Measurements from ENCODE around the gene MVD. TPM values are rescaled to one million over a fixed set of nuclear protein-coding genes. Genes with fewer than 3 reads are reported as not detected.
"Not testable (repeated sequence)": the region's sequence is repeated elsewhere in the genome, so short reads cannot be mapped to it uniquely, and the experiment has no call there.

Gene MVD
- total and polyA plus RNA-seq, 4 donors, result 21.7 to 99.2 (median 74.7) TPM

GRCh38 chr16:88672776-88673175, 9.9 kb upstream of the MVD start:
- Histone ChIP-seq H3K9ac (ENCODE audit: low read depth in 1 of 2, low read length in 2 of 2) (no peak overlapping the region), H3K27me3 (ENCODE audit: control insufficient read depth in 4 of 4, insufficient read depth in 4 of 4, low read length in 3 of 4) (no peaks in the 10 kb centered on the region), H3K27ac (ENCODE audit: low read depth in 1 of 2, low read length in 2 of 2) (no peak overlapping the region), H3K4me1 (ENCODE audit: control insufficient read depth in 4 of 4, insufficient read depth in 4 of 4, low read length in 3 of 4) (no peaks in the 10 kb centered on the region), H3K9me3 (ENCODE audit: control insufficient read depth in 4 of 4, low read length in 3 of 4) (no peaks in the 10 kb centered on the region), H3K4me3 (ENCODE audit: low read depth in 1 of 3, low read length in 3 of 3) (no peak overlapping the region), H3K36me3 (ENCODE audit: control insufficient read depth in 4 of 4, insufficient read depth in 3 of 4, low read depth in 1 of 4, low read length in 3 of 4) (peaks cover 0 to 8% (median 1%) of the 10 kb centered on the region in 4 donors)
- TF ChIP-seq SP1 (IDR thresholded peaks at IDR 0.05) (no peak), YY1 (IDR thresholded peaks at IDR 0.05) (no peak), CTCF (IDR thresholded peaks at IDR 0.05; ENCODE audit: low read depth, low read length, missing input control) (no peak)
- 83% methylated on average over 11 of the region's 11 CpGs for WGBS
- DNase-seq (ENCODE audit: low spot score), result no peak

GRCh38 chr16:88671806-88672205, 8.9 kb upstream of the MVD start:
- Histone ChIP-seq H3K27me3 (ENCODE audit: control insufficient read depth in 4 of 4, insufficient read depth in 4 of 4, low read length in 3 of 4) (no peaks in the 10 kb centered on the region), H3K9me3 (ENCODE audit: control insufficient read depth in 4 of 4, low read length in 3 of 4) (no peaks in the 10 kb centered on the region), H3K4me3 (ENCODE audit: low read depth in 1 of 3, low read length in 3 of 3) (no peak overlapping the region), H3K4me1 (ENCODE audit: control insufficient read depth in 4 of 4, insufficient read depth in 4 of 4, low read length in 3 of 4) (no peaks in the 10 kb centered on the region), H3K36me3 (ENCODE audit: control insufficient read depth in 4 of 4, insufficient read depth in 3 of 4, low read depth in 1 of 4, low read length in 3 of 4) (peaks cover 0 to 8% (median 1%) of the 10 kb centered on the region in 4 donors), H3K27ac (ENCODE audit: low read depth in 1 of 2, low read length in 2 of 2) (no peak overlapping the region), H3K9ac (ENCODE audit: low read depth in 1 of 2, low read length in 2 of 2) (no peak overlapping the region)
- no peak for DNase-seq (ENCODE audit: low spot score)
- TF ChIP-seq FOXA2 (IDR thresholded peaks at IDR 0.05), result no peak
- TF ChIP-seq HNF4G (IDR thresholded peaks at IDR 0.05), result no peak
- TF ChIP-seq EGR1 (IDR thresholded peaks at IDR 0.05; ENCODE audit: low read depth in 2 of 2), result no peak
- TF ChIP-seq REST (IDR thresholded peaks at IDR 0.05), result no peak
- TF ChIP-seq MAX (IDR thresholded peaks at IDR 0.05), result no peak
- no peak for TF ChIP-seq ATF3 (IDR thresholded peaks at IDR 0.05)
- no peak for TF ChIP-seq FOXA1 (IDR thresholded peaks at IDR 0.05)
- TF ChIP-seq YY1 (IDR thresholded peaks at IDR 0.05), result no peak
- no peak for TF ChIP-seq RXRA (IDR thresholded peaks at IDR 0.05)
- TF ChIP-seq JUND (IDR thresholded peaks at IDR 0.05), result no peak
- 94% methylated on average over 23 of the region's 23 CpGs for WGBS

GRCh38 chr16:88669980-88670379, 7.1 kb upstream of the MVD start:
- TF ChIP-seq GABPA (IDR thresholded peaks at IDR 0.05 in 1 of 2, conservative IDR thresholded peaks at IDR 0.05 in 1 of 2), result no peak
- no peak for TF ChIP-seq RAD21 (IDR thresholded peaks at IDR 0.05)
- no peak for TF ChIP-seq TAF1 (conservative IDR thresholded peaks at IDR 0.05)
- TF ChIP-seq MAX (IDR thresholded peaks at IDR 0.05), result no peak
- TF ChIP-seq ATF3 (IDR thresholded peaks at IDR 0.05), result no peak
- TF ChIP-seq FOXA2 (IDR thresholded peaks at IDR 0.05), result no peak
- no peak for TF ChIP-seq FOXA1 (IDR thresholded peaks at IDR 0.05)
- no peak for TF ChIP-seq EGR1 (IDR thresholded peaks at IDR 0.05; ENCODE audit: low read depth in 2 of 2)
- Histone ChIP-seq H3K27me3 (ENCODE audit: control insufficient read depth in 4 of 4, insufficient read depth in 4 of 4, low read length in 3 of 4) (no peaks in the 10 kb centered on the region), H3K36me3 (ENCODE audit: control insufficient read depth in 4 of 4, insufficient read depth in 3 of 4, low read depth in 1 of 4, low read length in 3 of 4) (peaks cover 0 to 8% (median 1%) of the 10 kb centered on the region in 4 donors), H3K4me3 (ENCODE audit: low read depth in 1 of 3, low read length in 3 of 3) (no peak overlapping the region), H3K9ac (ENCODE audit: low read depth in 1 of 2, low read length in 2 of 2) (no peak overlapping the region), H3K27ac (ENCODE audit: low read depth in 1 of 2, low read length in 2 of 2) (no peak overlapping the region), H3K4me1 (ENCODE audit: control insufficient read depth in 4 of 4, insufficient read depth in 4 of 4, low read length in 3 of 4) (peaks cover 2 to 8% (median 7%) of the 10 kb centered on the region in 4 donors), H3K9me3 (ENCODE audit: control insufficient read depth in 4 of 4, low read length in 3 of 4) (no peaks in the 10 kb centered on the region)
- 91% methylated on average over 10 of the region's 10 CpGs for WGBS
- no peak for DNase-seq (ENCODE audit: low spot score)

GRCh38 chr16:88669493-88669892, 6.6 kb upstream of the MVD start:
- not testable (repeated sequence) for H3K27ac ChIP-seq (ENCODE audit: low read depth in 1 of 2, low read length in 2 of 2); DNase-seq (ENCODE audit: low spot score); H3K4me3 ChIP-seq (ENCODE audit: low read depth in 1 of 3, low read length in 3 of 3); H3K9me3 ChIP-seq (ENCODE audit: control insufficient read depth in 4 of 4, low read length in 3 of 4); H3K36me3 ChIP-seq (ENCODE audit: control insufficient read depth in 4 of 4, insufficient read depth in 3 of 4, low read depth in 1 of 4, low read length in 3 of 4); H3K27me3 ChIP-seq (ENCODE audit: control insufficient read depth in 4 of 4, insufficient read depth in 4 of 4, low read length in 3 of 4); H3K9ac ChIP-seq (ENCODE audit: low read depth in 1 of 2, low read length in 2 of 2)
- 95% methylated on average over 8 of the region's 8 CpGs for WGBS
- peaks cover 2 to 13% (median 12%) of the 10 kb centered on the region in 4 donors for H3K4me1 ChIP-seq (ENCODE audit: control insufficient read depth in 4 of 4, insufficient read depth in 4 of 4, low read length in 3 of 4)

Measured in liver (tissue), 9 donors.